ENCODE results near the gene AHCYL1. TPM values are rescaled to one million over a fixed set of nuclear protein-coding genes. Genes with fewer than 3 reads are reported as not detected.

Gene AHCYL1
- total RNA-seq, 1 donor from 2014 or later = 60.5 TPM

DNA sequence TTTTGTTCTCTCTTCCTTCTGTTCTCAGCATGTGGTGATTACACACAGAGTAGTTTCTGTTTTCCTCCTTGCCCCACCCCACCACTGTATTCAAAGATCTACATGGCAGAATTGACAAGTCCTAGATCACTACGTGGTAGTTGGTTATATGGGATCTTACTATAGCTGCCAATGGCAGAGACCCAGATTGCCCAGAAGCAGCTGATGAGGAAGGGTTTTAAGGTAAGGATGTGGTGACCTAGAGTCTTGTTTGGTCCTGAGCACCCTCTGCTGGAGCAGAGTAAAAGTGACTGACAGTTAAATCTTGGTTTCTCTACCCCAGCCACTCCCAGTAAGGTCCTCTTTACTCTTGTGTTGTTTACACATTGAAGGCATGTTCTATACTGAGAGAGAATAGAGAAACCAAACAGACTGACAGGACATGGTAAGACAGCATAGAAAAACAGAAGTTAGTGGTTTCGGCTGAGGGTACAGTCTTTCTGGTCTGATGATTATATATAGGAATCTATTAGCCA, 27.0 kb downstream of the AHCYL1 start:
- no peaks in the 10 kb centered on the region for H3K27me3 Mint-ChIP-seq (ENCODE audit: low read depth, unreplicated experiment)
- H3K4me1 ChIP-seq (ENCODE audit: insufficient read depth, low read length) = peaks cover under 1% of the 10 kb centered on the region
- no peak overlapping the region for H3K4me3 Mint-ChIP-seq (ENCODE audit: unreplicated experiment)
- peaks cover 25% of the 10 kb centered on the region for H3K79me2 ChIP-seq (ENCODE audit: insufficient read depth, low read length)
- H3K4me2 ChIP-seq (ENCODE audit: low read length) = no peak overlapping the region
- no peak for DNase-seq (ENCODE audit: low read depth)
- peaks cover 37% of the 10 kb centered on the region for H4K20me1 ChIP-seq (ENCODE audit: insufficient read depth, low read length)
- H2AFZ ChIP-seq (ENCODE audit: low read depth, low read length) = no peak overlapping the region
- no peak overlapping the region for H3K9ac ChIP-seq (ENCODE audit: low read length)
- FAIRE-seq = peak; percentile 47
- H3K36me3 Mint-ChIP-seq (ENCODE audit: low read depth, unreplicated experiment) = peaks cover 15% of the 10 kb centered on the region
- H3K9me3 Mint-ChIP-seq (ENCODE audit: unreplicated experiment) = no peaks in the 10 kb centered on the region
- no peak overlapping the region for H3K4me3 ChIP-seq (ENCODE audit: insufficient read depth, low read depth, low read length)
- peaks cover 25% of the 10 kb centered on the region for H3K4me1 Mint-ChIP-seq (ENCODE audit: low read depth, unreplicated experiment)
- no peaks in the 10 kb centered on the region for H3K9me3 ChIP-seq (ENCODE audit: insufficient read depth, low read depth, low read length)
- TF ChIP-seq CTCF (IDR thresholded peaks at IDR 0.05; ENCODE audit: insufficient read depth, low read depth, low read length) (peak; percentile 56), EZH2 (IDR thresholded peaks at IDR 0.05; ENCODE audit: insufficient read depth, low read length) (no peak)
- peaks cover 63% of the 10 kb centered on the region for H3K36me3 ChIP-seq (ENCODE audit: insufficient read depth, low read length)
- no peaks in the 10 kb centered on the region for H3K27me3 ChIP-seq (ENCODE audit: insufficient read depth, low read length)
- H3K27ac ChIP-seq (ENCODE audit: low read depth, low read length) = no peak overlapping the region
- no peak overlapping the region for H3K27ac Mint-ChIP-seq (ENCODE audit: unreplicated experiment)

- Mint-ChIP-seq H3K4me3 (ENCODE audit: unreplicated experiment) (no peak overlapping the region), H3K36me3 (ENCODE audit: low read depth, unreplicated experiment) (peaks cover 19% of the 10 kb centered on the region), H3K4me1 (ENCODE audit: low read depth, unreplicated experiment) (peaks cover 18% of the 10 kb centered on the region), H3K27ac (ENCODE audit: unreplicated experiment) (peak overlapping the region; percentile 53), H3K9me3 (ENCODE audit: unreplicated experiment) (no peaks in the 10 kb centered on the region), H3K27me3 (ENCODE audit: low read depth, unreplicated experiment) (no peaks in the 10 kb centered on the region)
- H2AFZ ChIP-seq (ENCODE audit: low read depth, low read length) = no peak overlapping the region
- DNase-seq (ENCODE audit: low read depth) (no peak), FAIRE-seq (no peak)
- no peak overlapping the region for H3K27ac ChIP-seq (ENCODE audit: low read depth, low read length)
- no peaks in the 10 kb centered on the region for H3K27me3 ChIP-seq (ENCODE audit: insufficient read depth, low read length)
- no peak overlapping the region for H3K9ac ChIP-seq (ENCODE audit: low read length)
- no peaks in the 10 kb centered on the region for H3K4me1 ChIP-seq (ENCODE audit: insufficient read depth, low read length)
- no peaks in the 10 kb centered on the region for H3K9me3 ChIP-seq (ENCODE audit: insufficient read depth, low read depth, low read length)
- peaks cover 31% of the 10 kb centered on the region for H4K20me1 ChIP-seq (ENCODE audit: insufficient read depth, low read length)
- peaks cover 70% of the 10 kb centered on the region for H3K36me3 ChIP-seq (ENCODE audit: insufficient read depth, low read length)
- H3K79me2 ChIP-seq (ENCODE audit: insufficient read depth, low read length) = peaks cover 18% of the 10 kb centered on the region
- no peak overlapping the region for H3K4me2 ChIP-seq (ENCODE audit: low read length)
- H3K4me3 ChIP-seq (ENCODE audit: insufficient read depth, low read depth, low read length) = no peak overlapping the region
- TF ChIP-seq EZH2 (IDR thresholded peaks at IDR 0.05; ENCODE audit: insufficient read depth, low read length) (no peak), CTCF (IDR thresholded peaks at IDR 0.05; ENCODE audit: insufficient read depth, low read depth, low read length) (no peak)
Measured at GRCh38 chr1:110012100-110012780, 27.7 kb downstream of the AHCYL1 start.

- no peak overlapping the region for H3K27ac Mint-ChIP-seq (ENCODE audit: unreplicated experiment)
- Histone ChIP-seq H3K4me2 (ENCODE audit: low read length) (no peak overlapping the region), H3K9me3 (ENCODE audit: insufficient read depth, low read depth, low read length) (no peaks in the 10 kb centered on the region), H3K27ac (ENCODE audit: low read depth, low read length) (no peak overlapping the region), H3K4me1 (ENCODE audit: insufficient read depth, low read length) (peaks cover 9% of the 10 kb centered on the region), H3K9ac (ENCODE audit: low read length) (no peak overlapping the region), H3K36me3 (ENCODE audit: insufficient read depth, low read length) (peaks cover 79% of the 10 kb centered on the region), H3K79me2 (ENCODE audit: insufficient read depth, low read length) (no peaks in the 10 kb centered on the region), H3K4me3 (ENCODE audit: insufficient read depth, low read depth, low read length) (no peak overlapping the region), H3K27me3 (ENCODE audit: insufficient read depth, low read length) (no peaks in the 10 kb centered on the region), H4K20me1 (ENCODE audit: insufficient read depth, low read length) (no peaks in the 10 kb centered on the region), H2AFZ (ENCODE audit: low read depth, low read length) (no peak overlapping the region)
- no peak for TF ChIP-seq EZH2 (IDR thresholded peaks at IDR 0.05; ENCODE audit: insufficient read depth, low read length)
- TF ChIP-seq CTCF (IDR thresholded peaks at IDR 0.05; ENCODE audit: insufficient read depth, low read depth, low read length) = no peak
- FAIRE-seq (no peak), DNase-seq (ENCODE audit: low read depth) (no peak)
- no peaks in the 10 kb centered on the region for H3K9me3 Mint-ChIP-seq (ENCODE audit: unreplicated experiment)
- H3K4me3 Mint-ChIP-seq (ENCODE audit: unreplicated experiment) = no peak overlapping the region
- peaks cover 25% of the 10 kb centered on the region for H3K36me3 Mint-ChIP-seq (ENCODE audit: low read depth, unreplicated experiment)
- H3K4me1 Mint-ChIP-seq (ENCODE audit: low read depth, unreplicated experiment) = no peaks in the 10 kb centered on the region
- H3K27me3 Mint-ChIP-seq (ENCODE audit: low read depth, unreplicated experiment) = no peaks in the 10 kb centered on the region
Measured at GRCh38 chr1:110017792-110018191, 33.2 kb downstream of the AHCYL1 start.

All from astrocyte (in vitro differentiated cells and primary cell).